Embryonic facial prominence (tissue), 1 donor: ENCODE measurements around the gene CIPC.

ENCODE experiments used
- DNase-seq: peaks from one replicate; pipeline ENCODE4 v3.0.0-alpha.2; 2016; ENCODE audit errors: extremely low spot score

The CIPC gene

GRCh38 chr14:77125823-77126325 is 27.8 kb downstream of the CIPC start:
- no peak for DNase-seq

GRCh38 chr14:77126461-77126990 is 28.5 kb downstream of the CIPC start:
- DNase-seq: no peak

GRCh38 chr14:77128414-77128891 is 30.4 kb downstream of the CIPC start:
- DNase-seq: no peak

- DNase-seq: no peak
Observed at GRCh38 chr14:77130386-77130785, 32.3 kb downstream of the CIPC start.

- no peak for DNase-seq
Observed at GRCh38 chr14:77131206-77131605, 33.1 kb downstream of the CIPC start.

- no peak for DNase-seq
Observed at GRCh38 chr14:77131871-77132486, 33.9 kb downstream of the CIPC start.

GRCh38 chr14:77133720-77134338 is 35.8 kb downstream of the CIPC start:
- peak; percentile 52 for DNase-seq

- DNase-seq: no peak
Observed at GRCh38 chr14:77139022-77139421, 41.0 kb downstream of the CIPC start.

- DNase-seq: no peak
Observed at GRCh38 chr14:77139540-77140358, 41.7 kb downstream of the CIPC start.

GRCh38 chr14:77140359-77141213 is 42.5 kb downstream of the CIPC start:
- DNase-seq: no peak

- DNase-seq: no peak
Observed at GRCh38 chr14:77141214-77142004, 43.4 kb downstream of the CIPC start, which contains the start of gene ZDHHC22. Gene ZDHHC22, minus strand, starts transcription at chr14:77141791. Its CDS starts 2,053 bp downstream, at chr14:77139738.

- DNase-seq: no peak
Observed at GRCh38 chr14:77142005-77142800, 44.1 kb downstream of the CIPC start.

- DNase-seq: no peak
Observed at GRCh38 chr14:77143071-77143470, 45.0 kb downstream of the CIPC start.

- no peak for DNase-seq
Observed at GRCh38 chr14:77144412-77145115, 46.5 kb downstream of the CIPC start.

- DNase-seq: no peak
Observed at GRCh38 chr14:77145975-77146740, 48.1 kb downstream of the CIPC start.

- DNase-seq: no peak
Observed at GRCh38 chr14:77148510-77149231, 50.6 kb downstream of the CIPC start.

- DNase-seq: no peak
Observed at GRCh38 chr14:77151245-77151644, 53.2 kb downstream of the CIPC start.
